IMR-90 (cell line): Measurements from ENCODE around the gene ADD2. TPM values are rescaled to one million over a fixed set of nuclear protein-coding genes. Genes with fewer than 3 reads are reported as not detected.

Source experiments
- ATAC-seq: fragments of 200-7000 bp; cut with Tn5 transposase; 2 replicates; pipeline ENCODE4 v1.9.1; 2020; ENCODE audit warnings: low read depth, mild to moderate bottlenecking, moderate library complexity
- BruUV-seq: library from RNA; stranded (reverse); fragments of 400-500 nt; replicated peaks from 2 replicates; lab custom pipeline; 2021; lab: Mats Ljungman, UMichigan
- CTCF ChIA-PET: fragments of 300-600 bp; formaldehyde crosslinking; extraction: SDS; loops from one replicate; lab custom pipeline; 2021; ENCODE audit warnings: antibody characterized with exemption; lab: Yijun Ruan, JAX
- POLR2A ChIA-PET: fragments of 300-600 bp; sonication (Branson Sonifier 250); formaldehyde crosslinking; loops from one replicate; lab custom pipeline; 2022; ENCODE audit warnings: antibody characterized with exemption; ENCODE audit not compliant: unreplicated experiment; lab: Charles Lee
- DNase-seq: peaks from one replicate; pipeline ENCODE4 v3.0.0; 2013
- H2AFZ ChIP-seq: replicated peaks from 2 replicates; pipeline ENCODE3; 2013; ENCODE audit warnings: low read length, mild to moderate bottlenecking; ENCODE audit not compliant: poor library complexity
- H2AK5ac ChIP-seq: 2 replicates; pipeline ENCODE4 v1.6.1; 2013; ENCODE audit warnings: low read depth, low read length, inconsistent platforms
- H2AK9ac ChIP-seq: replicated peaks from 2 replicates; pipeline ENCODE3; 2013; ENCODE audit warnings: mild to moderate bottlenecking, low read depth, low read length, moderate library complexity; ENCODE audit not compliant: poor library complexity
- H2BK120ac ChIP-seq: 2 replicates; pipeline ENCODE4 v1.6.1; 2013; ENCODE audit warnings: low read depth, low read length, inconsistent platforms
- H2BK15ac ChIP-seq: 3 replicates; pipeline ENCODE4 v1.6.1; 2013; ENCODE audit warnings: low read depth, low read length, inconsistent platforms
- H2BK20ac ChIP-seq: 2 replicates; pipeline ENCODE4 v1.6.1; 2013; ENCODE audit warnings: low read depth, mild to moderate bottlenecking, inconsistent platforms, low read length, moderate library complexity
- H2BK5ac ChIP-seq: 2 replicates; pipeline ENCODE4 v1.6.1; 2013; ENCODE audit warnings: mild to moderate bottlenecking, low read depth, low read length, inconsistent platforms; ENCODE audit not compliant: poor library complexity, severe bottlenecking
- H3K14ac ChIP-seq: replicated peaks from 2 replicates; pipeline ENCODE4 v1.6.1; 2013; ENCODE audit warnings: low read depth, low read length, inconsistent platforms
- H3K18ac ChIP-seq: 2 replicates; pipeline ENCODE4 v1.6.1; 2013; ENCODE audit warnings: low read depth, low read length, control low read depth
- H3K23ac ChIP-seq: 2 replicates; pipeline ENCODE4 v1.6.1; 2013; ENCODE audit warnings: low read depth, low read length, inconsistent platforms
- H3K27ac ChIP-seq: 2 replicates; pipeline ENCODE4 v1.5.1; 2013; ENCODE audit warnings: mild to moderate bottlenecking, control low read depth, low read length; ENCODE audit not compliant: insufficient read depth
- H3K27me3 ChIP-seq: 2 replicates; pipeline ENCODE4 v1.6.1; 2013; ENCODE audit warnings: low read length; ENCODE audit not compliant: control insufficient read depth, insufficient read depth
- H3K36me3 ChIP-seq: 2 replicates; pipeline ENCODE4 v1.6.1; 2013; ENCODE audit warnings: low read length, mixed read lengths; ENCODE audit not compliant: control insufficient read depth, insufficient read depth
- H3K4ac ChIP-seq: 2 replicates; pipeline ENCODE4 v1.6.1; 2013; ENCODE audit warnings: low read depth, low read length, inconsistent platforms
- H3K4me1 ChIP-seq: 2 replicates; pipeline ENCODE4 v1.6.1; 2013; ENCODE audit warnings: low read length, mixed read lengths; ENCODE audit not compliant: control insufficient read depth, insufficient read depth
- H3K4me2 ChIP-seq: 2 replicates; pipeline ENCODE4 v1.6.1; 2013; ENCODE audit warnings: low read depth, mild to moderate bottlenecking, control low read depth, low read length, moderate library complexity
- H3K4me3 ChIP-seq: 2 replicates; pipeline ENCODE4 v1.5.1; 2013; ENCODE audit warnings: low read depth, mild to moderate bottlenecking, control low read depth, low read length, moderate library complexity; ENCODE audit not compliant: insufficient read depth
- H3K56ac ChIP-seq: 2 replicates; pipeline ENCODE4 v1.6.1; 2013; ENCODE audit warnings: low read length, inconsistent platforms; ENCODE audit not compliant: insufficient read depth; ENCODE audit errors: extremely low read depth
- H3K79me1 ChIP-seq, 2 experiments: 2 replicates each; pipeline ENCODE4 v1.6.1; 2013; ENCODE audit warnings: low read length in 2 of 2, inconsistent platforms in 1 of 2, low read depth in 1 of 2
- H3K9ac ChIP-seq: 2 replicates; pipeline ENCODE4 v1.6.1; 2013; ENCODE audit warnings: low read depth, low read length, control low read depth
- H3K9me1 ChIP-seq: 2 replicates; pipeline ENCODE4 v1.6.1; 2013; ENCODE audit warnings: low read length, inconsistent platforms; ENCODE audit not compliant: insufficient read depth
- H3K9me3 ChIP-seq: 2 replicates; pipeline ENCODE4 v1.6.1; 2013; ENCODE audit warnings: low read length; ENCODE audit not compliant: control insufficient read depth, insufficient read depth
- H4K20me1 ChIP-seq: 2 replicates; pipeline ENCODE4 v1.6.1; 2013; ENCODE audit warnings: low read length, inconsistent platforms; ENCODE audit not compliant: insufficient read depth
- H4K5ac ChIP-seq: 2 replicates; pipeline ENCODE4 v1.6.1; 2013; ENCODE audit warnings: mild to moderate bottlenecking, low read depth, low read length, control low read depth
- H4K8ac ChIP-seq, 2 experiments: 2 replicates each; pipeline ENCODE4 v1.6.1; 2013; ENCODE audit warnings: low read depth in 2 of 2, low read length in 2 of 2, control low read depth in 1 of 2, inconsistent platforms in 1 of 2
- H4K91ac ChIP-seq: 2 replicates; pipeline ENCODE4 v1.6.1; 2013; ENCODE audit warnings: low read depth, low read length, inconsistent platforms; ENCODE audit not compliant: insufficient read depth
- FOS ChIP-seq: fragments of 150-350 bp; IDR thresholded peaks from 2 replicates; pipeline ENCODE4 v1.6.1; 2016; ENCODE audit warnings: low read depth, low read length
- MXI1 ChIP-seq: IDR thresholded peaks from 2 replicates; pipeline ENCODE4 v1.6.1; 2012; ENCODE audit warnings: low read depth, mild to moderate bottlenecking, low read length, moderate library complexity, borderline replicate concordance
- RAD21 ChIP-seq: IDR thresholded peaks from 2 replicates; pipeline ENCODE4 v1.6.1; 2012; ENCODE audit warnings: low read length, improper control_type of control experiment
- RCOR1 ChIP-seq: IDR thresholded peaks from 2 replicates; pipeline ENCODE4 v1.6.1; 2012; ENCODE audit warnings: mild to moderate bottlenecking, low read length, improper control_type of control experiment; ENCODE audit not compliant: insufficient replicate concordance
- WGBS, 2 experiments: methylation state at CpG; one replicate each; pipeline versions ENCODE4 v1.1.5 to v1.1.7; 2013; ENCODE audit warnings: missing lambda C conversion rate in 2 of 2; ENCODE audit not compliant: insufficient read length in 1 of 2; ENCODE audit errors: extremely low coverage in 2 of 2; 5-methylcytosine and 5-hydroxymethylcytosine counted together
- dilution Hi-C: fragments of 300-500 bp; cut with HindIII; formaldehyde crosslinking; loops from one replicate; pipeline ENCODE4 v1.14.3; 2018; ENCODE audit warnings: low sequenced_read_pairs; ENCODE audit not compliant: unreplicated experiment
- in situ Hi-C: fragments of 300-500 bp; cut with MboI; formaldehyde crosslinking; loops from 3 replicates; pipeline ENCODE4 v1.14.3; 2019; ENCODE audit warnings: low sequenced_read_pairs, inconsistent platforms, mixed read lengths
- intact Hi-C: fragments of 100-400 bp; cut with micrococcal nuclease; formaldehyde crosslinking; loops from 2 replicates; pipeline ENCODE4 v1.10.0; 2022
- polyA plus RNA-seq, 3 experiments: library from polyadenylated mRNA; depleted of rRNA; stranded (reverse); fragments of >200 nt; gene quantifications; 2 replicates each; pipeline ENCODE4 v1.2.3, GENCODE V29; 2012; ENCODE audit warnings: low replicate concordance in 1 of 3
- total RNA-seq: library from RNA; depleted of rRNA; stranded (reverse); fragments of >200 nt; gene quantifications from 2 replicates; pipeline ENCODE4 v1.2.3, GENCODE V29; 2012

The ADD2 gene
- total and polyA plus RNA-seq, 2 of the 4 experiments (the other 2 are of a cell fraction) = not detected

- no peak overlapping the region for H2BK15ac ChIP-seq
- POLR2A ChIA-PET = no interaction called here
- H4K91ac ChIP-seq = no peak overlapping the region
- dilution Hi-C loops (no loop called here), intact Hi-C loops (no loop called here), in situ Hi-C loops (no loop called here)
- BruUV-seq = no TSS peak
- CTCF ChIA-PET = no interaction called here
- no peak overlapping the region for H3K4me3 ChIP-seq
- H3K27ac ChIP-seq = no peak overlapping the region
- no peaks in the 10 kb centered on the region for H3K9me3 ChIP-seq
- H3K4me1 ChIP-seq = no peaks in the 10 kb centered on the region
- H3K27me3 ChIP-seq = peaks cover 12% of the 10 kb centered on the region
- WGBS, 2 experiments = no CpG with 5 or more reads among the region's 3 CpGs
- no peak overlapping the region for H2BK5ac ChIP-seq
- ATAC-seq (no peak), DNase-seq (no peak)
- no peak overlapping the region for H3K23ac ChIP-seq
- no peaks in the 10 kb centered on the region for H4K20me1 ChIP-seq
- H3K9me1 ChIP-seq = no peaks in the 10 kb centered on the region
- no peak overlapping the region for H3K9ac ChIP-seq
- H2BK20ac ChIP-seq = no peak overlapping the region
- H3K36me3 ChIP-seq = no peaks in the 10 kb centered on the region
- no peak overlapping the region for H4K8ac ChIP-seq
- no peak overlapping the region for H3K56ac ChIP-seq
- H2BK120ac ChIP-seq = no peak overlapping the region
- H2AFZ ChIP-seq = no peak overlapping the region
- TF ChIP-seq RCOR1 (no peak), MXI1 (no peak), FOS (no peak), RAD21 (no peak)
- H3K4ac ChIP-seq = no peak overlapping the region
- H2AK9ac ChIP-seq = no peak overlapping the region
- H3K4me2 ChIP-seq = no peak overlapping the region
- no peak overlapping the region for H3K18ac ChIP-seq
- no peak overlapping the region for H3K14ac ChIP-seq
- H2AK5ac ChIP-seq = no peak overlapping the region
- H4K5ac ChIP-seq = no peak overlapping the region
- H3K79me1 ChIP-seq = no peaks in the 10 kb centered on the region
Observed at GRCh38 chr2:70817284-70817954, 49.4 kb upstream of the ADD2 start.
